Uterus (tissue), 4 donors: ENCODE measurements around the gene ZNF384. TPM values are rescaled to one million over a fixed set of nuclear protein-coding genes. Genes with fewer than 3 reads are reported as not detected.
A peak's percentile ranks its signal among the peaks of the same experiment; 100 is the strongest.

Experiments used
- DNase-seq, 2 donors: peaks; one replicate each; pipeline ENCODE4 v3.0.0-alpha.2; 2019 to 2020
- H3K27ac ChIP-seq, 2 donors: fragments of 200-600 bp; sonication (generic); 1 replicate in 1 of 2; 2 replicates in 1 of 2; pipeline ENCODE4 v1.5.1; 2016 to 2018
- H3K27me3 ChIP-seq, 2 donors: fragments of 200-600 bp; sonication (generic); one replicate each; pipeline ENCODE4 v1.5.1; 2018 to 2019; ENCODE audit warnings: control low read depth in 1 of 2
- H3K36me3 ChIP-seq, 2 donors: fragments of 200-600 bp; sonication (generic); one replicate each; pipeline ENCODE4 v1.5.1; 2019; ENCODE audit warnings: control low read depth in 1 of 2
- H3K4me1 ChIP-seq, 2 donors: fragments of 200-600 bp; sonication (generic); one replicate each; pipeline ENCODE4 v1.5.1; 2018 to 2019; ENCODE audit warnings: control low read depth in 1 of 2
- H3K4me3 ChIP-seq, 2 donors: fragments of 200-600 bp; sonication (generic); 1 replicate in 1 of 2; 2 replicates in 1 of 2; pipeline ENCODE4 v1.5.1; 2018 to 2019; ENCODE audit warnings: mild to moderate bottlenecking in 1 of 2
- H3K9me3 ChIP-seq, 2 donors: fragments of 200-600 bp; sonication (generic); one replicate each; pipeline ENCODE4 v1.5.1; 2019; ENCODE audit warnings: control low read depth in 1 of 2
- POLR2A ChIP-seq, 2 donors: fragments of 450-650 bp; IDR thresholded peaks; one replicate each; pipeline ENCODE4 v1.6.1; 2016; ENCODE audit warnings: antibody characterized with exemption in 2 of 2, mild to moderate bottlenecking in 1 of 2, moderate library complexity in 1 of 2
- intact Hi-C: fragments of 100-400 bp; cut with DNase I; formaldehyde crosslinking; loops from one replicate; pipeline ENCODE4 v1.15.1; 2023; ENCODE audit warnings: low total_unique reads
- total RNA-seq, 4 donors: library from RNA; depleted of rRNA in 3 of 4; stranded (reverse); fragments of >200 nt in 3 of 4; gene quantifications; one replicate each; pipeline versions ENCODE4 v1.1.0 to v1.2.4, GENCODE V29; 2014 to 2023
- TF ChIP-seq, protein P1 (sequence below), 4 experiments: fragments of 200-600 bp in 2 of 4; fragments of 450-650 bp in 2 of 4; sonication (generic) in 2 of 4; IDR thresholded peaks; one replicate each; pipeline ENCODE4 v1.5.1; 2016 to 2019; ENCODE audit warnings: antibody characterized with exemption in 4 of 4, mild to moderate bottlenecking in 2 of 4, moderate library complexity in 1 of 4
- donor health status: DM: yes; HTN: yes; CAD: no.

The ZNF384 gene
- total RNA-seq, 4 donors from 2014 or later: 13.6 to 71.3 (median 33.1) TPM

DNA sequence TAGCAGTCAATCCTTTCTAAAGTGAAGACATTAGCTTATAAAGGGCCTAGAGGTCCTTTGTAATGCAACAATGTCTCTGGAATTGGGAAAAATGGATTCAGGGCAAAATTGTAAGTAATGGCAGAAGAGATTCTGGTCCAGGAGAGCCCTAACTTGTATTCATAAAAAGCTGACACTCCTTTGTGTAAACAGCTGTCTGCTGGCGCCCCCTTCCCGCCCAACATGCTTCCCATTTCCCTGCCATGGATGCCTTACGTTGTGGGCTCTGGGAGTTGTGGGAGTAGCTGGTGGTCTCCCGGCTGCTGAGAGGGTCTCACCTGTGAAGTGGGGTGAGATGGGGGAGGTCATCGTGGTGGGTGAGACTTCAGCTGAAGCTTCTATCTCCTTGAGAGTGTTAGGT is 44.3 kb downstream of the ZNF384 start:
- TF ChIP-seq, protein P1, sequence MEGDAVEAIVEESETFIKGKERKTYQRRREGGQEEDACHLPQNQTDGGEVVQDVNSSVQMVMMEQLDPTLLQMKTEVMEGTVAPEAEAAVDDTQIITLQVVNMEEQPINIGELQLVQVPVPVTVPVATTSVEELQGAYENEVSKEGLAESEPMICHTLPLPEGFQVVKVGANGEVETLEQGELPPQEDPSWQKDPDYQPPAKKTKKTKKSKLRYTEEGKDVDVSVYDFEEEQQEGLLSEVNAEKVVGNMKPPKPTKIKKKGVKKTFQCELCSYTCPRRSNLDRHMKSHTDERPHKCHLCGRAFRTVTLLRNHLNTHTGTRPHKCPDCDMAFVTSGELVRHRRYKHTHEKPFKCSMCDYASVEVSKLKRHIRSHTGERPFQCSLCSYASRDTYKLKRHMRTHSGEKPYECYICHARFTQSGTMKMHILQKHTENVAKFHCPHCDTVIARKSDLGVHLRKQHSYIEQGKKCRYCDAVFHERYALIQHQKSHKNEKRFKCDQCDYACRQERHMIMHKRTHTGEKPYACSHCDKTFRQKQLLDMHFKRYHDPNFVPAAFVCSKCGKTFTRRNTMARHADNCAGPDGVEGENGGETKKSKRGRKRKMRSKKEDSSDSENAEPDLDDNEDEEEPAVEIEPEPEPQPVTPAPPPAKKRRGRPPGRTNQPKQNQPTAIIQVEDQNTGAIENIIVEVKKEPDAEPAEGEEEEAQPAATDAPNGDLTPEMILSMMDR (IDR thresholded peaks at IDR 0.05): peak; percentile 38 to 54 (median 44)
- TF ChIP-seq POLR2A (IDR thresholded peaks at IDR 0.05): no peak
- Histone ChIP-seq H3K27ac (no peak overlapping the region), H3K9me3 (no peaks in the 10 kb centered on the region), H3K27me3 (no peaks in the 10 kb centered on the region), H3K4me1 (no peaks in the 10 kb centered on the region), H3K4me3 (no peak overlapping the region), H3K36me3 (no peaks in the 10 kb centered on the region)
- intact Hi-C loops: no loop called here
- peak; percentile 45 to 48 for DNase-seq

- no peaks in the 10 kb centered on the region for H3K4me1 ChIP-seq
- no peak for TF ChIP-seq POLR2A (IDR thresholded peaks at IDR 0.05)
- TF ChIP-seq, protein P1 (IDR thresholded peaks at IDR 0.05): no peak
- no peak overlapping the region for H3K27ac ChIP-seq
- intact Hi-C loops: no loop called here
- H3K9me3 ChIP-seq: no peaks in the 10 kb centered on the region
- no peaks in the 10 kb centered on the region for H3K27me3 ChIP-seq
- no peak overlapping the region for H3K4me3 ChIP-seq
- H3K36me3 ChIP-seq: no peaks in the 10 kb centered on the region
- DNase-seq: no peak
Observed at GRCh38 chr12:6644257-6644596, 44.9 kb downstream of the ZNF384 start.

GRCh38 chr12:6643569-6644256 is 45.5 kb downstream of the ZNF384 start:
- no peak for DNase-seq
- H3K27ac ChIP-seq: no peak overlapping the region

GRCh38 chr12:6641131-6641530 is 48.0 kb downstream of the ZNF384 start:
- intact Hi-C loops: no loop called here
- H3K9me3 ChIP-seq: no peaks in the 10 kb centered on the region
- no peak overlapping the region for H3K27ac ChIP-seq
- DNase-seq: no peak
- TF ChIP-seq POLR2A (IDR thresholded peaks at IDR 0.05): no peak
- TF ChIP-seq, protein P1 (IDR thresholded peaks at IDR 0.05): no peak
- H3K4me1 ChIP-seq: no peaks in the 10 kb centered on the region
- no peaks in the 10 kb centered on the region for H3K36me3 ChIP-seq
- H3K27me3 ChIP-seq: no peaks in the 10 kb centered on the region
- no peak overlapping the region for H3K4me3 ChIP-seq

More at GRCh38 chr12:6643569-6644256, 45.5 kb downstream of the ZNF384 start:
- no peak for TF ChIP-seq POLR2A (IDR thresholded peaks at IDR 0.05)
- TF ChIP-seq, protein P1 (IDR thresholded peaks at IDR 0.05): no peak
- no peak overlapping the region for H3K4me3 ChIP-seq
- intact Hi-C loops: no loop called here
- H3K9me3 ChIP-seq: no peaks in the 10 kb centered on the region
- H3K4me1 ChIP-seq: no peaks in the 10 kb centered on the region
- no peaks in the 10 kb centered on the region for H3K36me3 ChIP-seq
- no peaks in the 10 kb centered on the region for H3K27me3 ChIP-seq

- DNase-seq: no peak
- TF ChIP-seq, protein P1 (IDR thresholded peaks at IDR 0.05): no peak
- no peak for TF ChIP-seq POLR2A (IDR thresholded peaks at IDR 0.05)
- H3K27ac ChIP-seq: no peak overlapping the region
- H3K4me1 ChIP-seq: no peaks in the 10 kb centered on the region
- no peaks in the 10 kb centered on the region for H3K27me3 ChIP-seq
- H3K36me3 ChIP-seq: no peaks in the 10 kb centered on the region
- H3K4me3 ChIP-seq: no peak overlapping the region
- H3K9me3 ChIP-seq: no peaks in the 10 kb centered on the region
- intact Hi-C loops: no loop called here
Observed at GRCh38 chr12:6640497-6640896, 48.7 kb downstream of the ZNF384 start.
